GM10248 (cell line): ENCODE data around the gene CNTNAP3.
"Not testable (repeated sequence)": the region's sequence is repeated elsewhere in the genome, so short reads cannot be mapped to it uniquely, and the experiment has no call there.

Source experiments
- CTCF ChIA-PET: fragments of 300-600 bp; sonication (Branson Sonifier 250); formaldehyde crosslinking; extraction: SDS; loops from one replicate; lab custom pipeline; 2021; ENCODE audit warnings: antibody characterized with exemption; lab: Yijun Ruan, JAX
- POLR2A ChIA-PET: fragments of 350-650 bp; sonication (Branson Sonifier 250); formaldehyde crosslinking; extraction: SDS; loops from one replicate; lab custom pipeline; 2020; ENCODE audit warnings: antibody characterized with exemption; lab: Yijun Ruan, JAX
- DNase-seq: peaks from one replicate; pipeline ENCODE4 v3.0.0; 2012; ENCODE audit errors: extremely low spot score

CNTNAP3 gene

DNA sequence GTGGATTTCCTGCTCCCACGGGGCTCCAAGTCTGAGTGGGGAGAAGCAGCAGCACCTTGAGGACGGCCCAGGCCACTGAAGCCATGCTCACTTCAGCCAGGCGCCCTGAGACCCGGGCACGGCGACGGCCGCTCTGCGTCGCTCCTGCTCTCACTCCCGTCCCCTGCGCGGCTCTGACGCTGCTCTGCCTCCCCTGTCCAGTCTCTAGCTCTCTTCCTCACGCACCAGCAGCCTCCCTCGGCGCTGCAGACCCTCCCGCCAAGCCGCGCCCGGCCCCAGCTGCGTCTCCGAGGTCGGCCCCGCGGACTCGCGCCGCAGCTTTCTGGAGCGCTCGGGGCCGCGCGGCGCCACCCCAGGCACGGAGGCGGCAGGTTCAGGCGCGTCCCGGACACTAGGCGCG, at the start of gene CNTNAP3:
CNTNAP3 (minus strand) TSS at position 188 of the 400 bp plus-strand sequence; CDS start at position 85, 103 bp downstream.
- CTCF ChIA-PET, DNase-seq, POLR2A ChIA-PET: not testable (repeated sequence)

GRCh38 chr9:39279995-39280394, 8.0 kb downstream of the CNTNAP3 start:
- DNase-seq, POLR2A ChIA-PET, CTCF ChIA-PET: not testable (repeated sequence)

- CTCF ChIA-PET, DNase-seq, POLR2A ChIA-PET: not testable (repeated sequence)
These were observed 45.5 kb downstream of the CNTNAP3 start for GRCh38 chr9:39242513-39242912.

DNA sequence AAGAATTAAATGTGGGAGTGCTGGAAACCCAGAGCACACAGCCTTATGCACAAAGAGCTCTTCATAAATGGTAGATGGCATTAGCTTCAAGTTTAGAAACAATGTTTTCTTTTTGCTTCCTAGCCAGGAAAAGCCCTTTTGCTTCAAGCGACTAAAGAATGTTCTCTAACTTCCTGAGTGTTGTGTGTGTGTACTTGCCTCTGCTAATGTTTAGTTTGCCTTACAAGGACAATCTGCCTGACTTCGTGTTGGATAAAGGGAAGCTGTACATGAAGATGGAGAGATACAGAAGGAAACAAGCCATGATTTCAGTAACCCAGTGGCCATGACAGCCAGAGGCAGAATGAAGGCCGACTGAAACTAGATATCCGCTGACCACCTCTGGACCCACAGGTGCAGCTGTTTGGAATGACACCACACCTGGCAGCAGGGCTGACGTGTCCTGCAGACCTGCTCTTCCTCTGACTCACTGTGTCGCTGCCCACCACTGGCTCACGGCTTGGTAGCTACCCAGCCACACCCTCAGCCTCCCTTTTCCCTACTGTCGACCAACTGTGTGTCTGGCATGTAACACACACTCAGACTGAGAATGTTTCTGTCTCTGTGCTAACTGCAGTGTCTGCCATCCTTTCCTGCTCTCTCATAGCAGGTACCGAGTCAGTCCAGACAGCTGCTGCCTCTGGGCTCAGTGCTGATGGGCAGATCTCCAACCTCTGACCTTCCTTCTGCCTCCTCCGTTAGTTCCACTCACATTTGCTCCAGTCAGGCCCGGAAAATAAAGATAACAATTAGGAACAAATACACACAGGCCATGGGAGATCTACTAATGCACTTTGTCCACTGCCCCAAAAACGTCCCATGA, 55.6 kb downstream of the CNTNAP3 start:
- DNase-seq, POLR2A ChIA-PET, CTCF ChIA-PET: not testable (repeated sequence)

DNA sequence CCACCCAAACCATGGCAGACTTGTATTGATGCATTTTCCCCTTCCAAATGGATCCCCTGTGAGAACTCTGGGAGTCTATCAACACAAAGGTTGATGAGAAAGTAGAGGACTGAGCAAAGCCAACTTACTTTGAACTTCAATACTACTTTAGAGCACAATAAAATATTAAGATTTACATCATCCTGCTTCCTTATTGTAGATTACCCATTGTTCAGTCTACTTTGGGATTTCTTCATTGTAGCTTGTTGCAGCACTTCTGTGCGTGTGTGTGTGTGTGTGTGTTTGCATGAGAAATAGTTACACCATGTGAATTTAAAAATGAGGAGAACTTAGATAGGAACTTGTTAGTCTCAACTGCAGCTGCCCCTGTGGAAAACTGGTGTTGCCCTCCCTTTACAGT, 72.0 kb downstream of the CNTNAP3 start:
- DNase-seq, POLR2A ChIA-PET, CTCF ChIA-PET: not testable (repeated sequence)

- DNase-seq, CTCF ChIA-PET, POLR2A ChIA-PET: not testable (repeated sequence)
These were observed 78.2 kb downstream of the CNTNAP3 start for GRCh38 chr9:39209773-39210172.

- CTCF ChIA-PET, DNase-seq, POLR2A ChIA-PET: not testable (repeated sequence)
These were observed 81.3 kb downstream of the CNTNAP3 start for GRCh38 chr9:39206643-39207042.

- POLR2A ChIA-PET, CTCF ChIA-PET, DNase-seq: not testable (repeated sequence)
These were observed 82.1 kb downstream of the CNTNAP3 start for GRCh38 chr9:39205842-39206241.

- CTCF ChIA-PET, POLR2A ChIA-PET, DNase-seq: not testable (repeated sequence)
These were observed 87.6 kb downstream of the CNTNAP3 start for GRCh38 chr9:39200412-39200811.

DNA sequence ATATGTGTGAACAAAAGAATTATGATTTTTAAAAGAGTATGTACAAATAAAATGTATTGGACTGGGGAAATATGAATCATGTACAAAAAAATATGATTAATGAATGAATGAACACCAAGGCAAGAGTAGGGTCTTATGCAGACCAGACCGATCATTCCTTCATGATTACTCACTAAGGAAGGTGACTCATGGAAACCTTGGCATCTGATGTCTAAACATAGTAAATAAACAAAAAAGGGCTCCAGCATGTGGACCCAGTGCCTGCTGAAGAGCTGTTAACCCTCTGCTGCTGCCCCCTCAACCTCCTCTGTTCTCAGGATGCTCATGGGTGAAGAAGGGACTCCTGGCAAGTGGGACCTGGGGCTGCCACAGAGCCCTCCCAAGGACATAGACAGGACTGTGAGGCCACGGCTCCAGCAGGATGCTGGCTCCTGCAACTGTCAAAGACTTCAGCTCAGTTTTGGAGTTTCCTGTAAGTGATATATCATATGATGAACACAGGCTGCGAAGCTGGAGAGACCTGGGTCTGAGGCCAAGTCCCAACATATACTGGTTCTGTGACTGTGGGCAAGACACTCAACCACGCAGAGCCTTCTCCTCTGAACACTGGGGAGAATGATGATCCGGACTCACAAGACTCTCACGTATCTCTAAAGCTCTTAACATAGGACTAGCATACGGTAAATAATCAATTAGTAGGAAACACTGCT, 89.8 kb downstream of the CNTNAP3 start:
- POLR2A ChIA-PET, DNase-seq, CTCF ChIA-PET: not testable (repeated sequence)

GRCh38 chr9:39171370-39171769, 116.6 kb downstream of the CNTNAP3 start:
- DNase-seq, POLR2A ChIA-PET, CTCF ChIA-PET: not testable (repeated sequence)

GRCh38 chr9:39157714-39158113, 130.3 kb downstream of the CNTNAP3 start:
- POLR2A ChIA-PET, CTCF ChIA-PET: not testable (repeated sequence)

DNA sequence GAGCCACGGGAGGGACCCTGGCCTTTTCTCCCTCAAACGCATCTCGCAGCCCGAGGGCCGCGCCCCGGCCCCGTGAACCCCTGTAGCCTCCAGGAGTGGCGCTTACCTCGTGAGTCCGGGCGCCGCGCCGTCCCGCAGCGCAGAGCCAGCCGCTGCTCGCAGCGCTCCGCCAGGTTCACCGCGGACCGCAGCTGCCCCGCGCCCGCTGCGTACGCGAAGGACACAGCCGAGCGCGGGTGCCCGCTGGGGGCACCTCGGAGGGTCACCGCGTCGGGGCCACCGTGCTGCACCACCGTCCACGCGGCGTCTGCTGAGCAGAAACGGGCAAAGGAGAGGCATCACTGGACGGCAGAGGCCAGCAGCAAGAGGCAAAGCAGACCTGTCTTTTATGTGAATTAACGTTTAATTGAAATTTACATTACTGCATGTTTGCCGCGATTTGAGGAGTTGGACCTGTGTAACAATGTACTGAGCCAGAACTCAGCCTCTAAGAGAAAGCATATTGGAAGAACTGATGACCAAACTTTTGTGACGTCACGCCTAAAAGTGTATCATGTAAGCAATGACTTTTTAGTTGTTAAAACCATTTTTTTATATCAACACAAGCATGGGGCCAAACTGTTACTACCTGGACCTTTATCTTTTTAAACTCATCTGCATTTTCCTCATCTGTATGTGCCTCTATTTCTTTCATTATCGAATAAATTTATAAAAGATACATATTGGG, 155.0 kb downstream of the CNTNAP3 start:
- POLR2A ChIA-PET, CTCF ChIA-PET, DNase-seq: not testable (repeated sequence)

More at GRCh38 chr9:39157714-39158113, 130.3 kb downstream of the CNTNAP3 start:
- DNase-seq: not testable (repeated sequence)

DNA sequence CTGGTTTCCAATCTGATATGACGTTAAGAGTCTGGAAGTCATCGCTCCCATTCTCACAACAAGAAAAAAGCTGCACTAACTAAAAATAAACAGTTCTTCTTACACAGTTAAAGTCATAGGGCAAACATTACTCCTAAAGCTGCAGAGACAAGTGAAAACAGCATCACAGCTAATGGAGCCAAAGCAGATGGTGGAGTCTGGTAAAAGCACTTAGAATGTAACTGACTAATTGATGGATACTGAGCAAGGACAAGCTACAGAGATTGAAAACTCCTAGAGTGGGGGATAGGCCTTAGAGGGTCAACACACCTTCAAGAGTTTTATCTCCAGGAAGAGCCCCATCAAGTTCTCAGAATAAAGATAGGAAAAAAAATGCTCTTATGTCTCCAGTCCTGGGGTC, 166.6 kb downstream of the CNTNAP3 start:
- DNase-seq, POLR2A ChIA-PET, CTCF ChIA-PET: not testable (repeated sequence)

GRCh38 chr9:39111746-39112145, 176.2 kb downstream of the CNTNAP3 start:
- DNase-seq, CTCF ChIA-PET, POLR2A ChIA-PET: not testable (repeated sequence)
